ENCODE data around the gene APRT. TPM values are rescaled to one million over a fixed set of nuclear protein-coding genes. Genes with fewer than 3 reads are reported as not detected.

Gene APRT
- total and polyA plus RNA-seq, 8 donors, result 38.8 to 88.2 (median 68.4) TPM

DNA sequence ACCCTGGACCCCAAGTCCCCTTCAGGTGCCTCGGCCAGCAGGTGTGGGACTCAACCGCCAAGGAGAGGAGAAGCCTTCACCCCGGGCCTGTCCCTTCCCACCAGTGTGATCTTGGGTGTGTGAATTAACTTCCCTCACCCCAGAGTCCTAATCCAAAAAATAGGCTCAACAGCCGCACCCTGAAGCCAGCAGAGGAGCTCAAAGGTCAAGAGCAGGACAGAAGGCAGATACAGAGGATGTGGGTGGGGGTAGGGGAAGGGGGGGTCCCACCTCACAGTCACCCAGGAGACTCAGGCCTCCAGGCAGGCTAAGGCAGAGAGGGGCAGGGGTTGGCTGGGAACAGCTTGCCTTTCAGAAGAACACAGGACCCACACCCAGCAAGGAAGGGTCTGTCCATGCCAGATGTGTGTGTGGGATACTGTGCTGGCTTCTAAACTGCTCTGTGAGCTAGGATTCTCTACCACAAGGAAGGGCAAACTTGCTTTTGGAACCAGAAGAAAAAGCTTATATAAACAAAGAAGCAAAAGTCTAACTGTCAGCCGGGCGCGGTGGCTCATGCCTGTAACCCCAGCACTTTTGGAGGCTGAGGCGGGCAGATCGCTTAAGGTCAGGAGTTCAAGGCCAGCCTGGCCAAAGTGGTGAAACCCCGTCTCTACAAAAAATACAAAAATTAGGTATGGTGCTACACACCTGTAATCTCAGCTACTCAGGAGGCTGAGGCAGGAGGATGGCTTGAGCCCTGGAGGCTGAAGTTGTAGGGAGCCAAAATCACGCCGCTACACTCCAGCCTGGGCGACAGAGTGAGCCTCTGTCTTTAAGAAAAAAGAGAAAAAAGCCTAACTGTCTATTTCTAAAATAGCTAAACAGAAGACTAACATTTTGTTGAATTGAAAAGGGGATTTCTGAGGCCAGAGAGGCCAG lies 31.3 kb downstream of the APRT start:
- no peak overlapping the region for H3K27ac ChIP-seq
- no peaks in the 10 kb centered on the region for H3K9me3 ChIP-seq
- no peaks in the 10 kb centered on the region for H3K36me3 ChIP-seq
- no peaks in the 10 kb centered on the region for H3K27me3 ChIP-seq
- 74 to 76% methylated on average over 13 of the region's 13 CpGs for WGBS, 2 donors
- FAIRE-seq, result no peak
- TF ChIP-seq, protein P1, sequence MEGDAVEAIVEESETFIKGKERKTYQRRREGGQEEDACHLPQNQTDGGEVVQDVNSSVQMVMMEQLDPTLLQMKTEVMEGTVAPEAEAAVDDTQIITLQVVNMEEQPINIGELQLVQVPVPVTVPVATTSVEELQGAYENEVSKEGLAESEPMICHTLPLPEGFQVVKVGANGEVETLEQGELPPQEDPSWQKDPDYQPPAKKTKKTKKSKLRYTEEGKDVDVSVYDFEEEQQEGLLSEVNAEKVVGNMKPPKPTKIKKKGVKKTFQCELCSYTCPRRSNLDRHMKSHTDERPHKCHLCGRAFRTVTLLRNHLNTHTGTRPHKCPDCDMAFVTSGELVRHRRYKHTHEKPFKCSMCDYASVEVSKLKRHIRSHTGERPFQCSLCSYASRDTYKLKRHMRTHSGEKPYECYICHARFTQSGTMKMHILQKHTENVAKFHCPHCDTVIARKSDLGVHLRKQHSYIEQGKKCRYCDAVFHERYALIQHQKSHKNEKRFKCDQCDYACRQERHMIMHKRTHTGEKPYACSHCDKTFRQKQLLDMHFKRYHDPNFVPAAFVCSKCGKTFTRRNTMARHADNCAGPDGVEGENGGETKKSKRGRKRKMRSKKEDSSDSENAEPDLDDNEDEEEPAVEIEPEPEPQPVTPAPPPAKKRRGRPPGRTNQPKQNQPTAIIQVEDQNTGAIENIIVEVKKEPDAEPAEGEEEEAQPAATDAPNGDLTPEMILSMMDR (IDR thresholded peaks at IDR 0.05), result no peak
- intact Hi-C loops (cut with DNase I), result loop anchor here in 1 of 3 donors (5.0 kb wide), 1 partner anchor 38 kb away; no protein-coding TSS in a partner anchor
- no peak for ATAC-seq
- H3K4me1 ChIP-seq, result peaks cover 0 to 3% (median 0%) of the 10 kb centered on the region in 3 donors
- H3K4me3 ChIP-seq, result no peak overlapping the region
- DNase-seq, result peak in 1 of 6 donors; percentile 8

DNA sequence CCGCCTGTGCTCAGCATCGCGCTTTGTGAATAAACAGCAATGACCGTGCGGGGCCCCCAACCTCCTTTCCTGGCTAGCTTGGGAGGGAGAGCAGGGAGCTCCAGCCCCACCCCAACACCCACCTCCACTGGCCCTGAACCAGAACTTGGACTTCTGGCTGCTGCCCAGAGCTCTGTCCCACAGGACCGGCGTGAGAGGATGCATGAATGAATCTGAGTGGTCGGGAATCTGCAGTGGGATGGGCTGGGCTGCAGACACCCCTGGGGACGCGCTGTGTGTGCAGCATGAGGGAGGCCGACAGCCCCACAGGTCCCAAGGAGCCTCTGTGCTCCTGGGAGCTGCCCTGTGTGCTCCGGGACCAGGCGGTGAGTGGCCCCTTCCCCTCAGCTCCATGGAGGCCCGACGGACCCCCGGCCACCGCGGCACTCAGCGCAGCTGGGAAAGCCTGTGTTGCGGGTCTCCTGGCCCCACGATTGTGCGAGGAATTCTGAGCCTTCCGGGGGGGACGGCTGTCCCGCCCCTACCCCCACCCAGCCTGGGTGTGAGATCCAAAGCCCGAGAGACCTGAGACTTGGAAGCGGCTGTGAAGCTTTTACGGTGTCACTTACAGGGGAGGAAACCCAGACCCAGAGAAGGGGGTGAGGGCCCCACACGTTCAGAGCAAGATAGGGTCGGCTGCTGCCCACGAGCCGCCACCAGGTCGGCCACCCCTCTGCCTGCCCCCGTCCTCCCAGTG lies 32.2 kb downstream of the APRT start:
- no peaks in the 10 kb centered on the region for H3K27me3 ChIP-seq
- TF ChIP-seq, protein P1 (IDR thresholded peaks at IDR 0.05), result no peak
- 63 to 74% methylated on average over 31 to 34 of the region's 34 CpGs for WGBS, 2 donors
- ATAC-seq, result no peak
- H3K4me3 ChIP-seq, result no peak overlapping the region
- intact Hi-C loops (cut with DNase I), result loop anchor here in 1 of 3 donors (5.0 kb wide), 1 partner anchor 37 kb away; no protein-coding TSS in a partner anchor
- no peaks in the 10 kb centered on the region for H3K36me3 ChIP-seq
- H3K27ac ChIP-seq, result no peak overlapping the region
- H3K9me3 ChIP-seq, result no peaks in the 10 kb centered on the region
- no peak for FAIRE-seq
- peaks cover 0 to 3% (median 0%) of the 10 kb centered on the region in 3 donors for H3K4me1 ChIP-seq
- peak in 2 of 6 donors; percentile 39 to 44 for DNase-seq

DNA sequence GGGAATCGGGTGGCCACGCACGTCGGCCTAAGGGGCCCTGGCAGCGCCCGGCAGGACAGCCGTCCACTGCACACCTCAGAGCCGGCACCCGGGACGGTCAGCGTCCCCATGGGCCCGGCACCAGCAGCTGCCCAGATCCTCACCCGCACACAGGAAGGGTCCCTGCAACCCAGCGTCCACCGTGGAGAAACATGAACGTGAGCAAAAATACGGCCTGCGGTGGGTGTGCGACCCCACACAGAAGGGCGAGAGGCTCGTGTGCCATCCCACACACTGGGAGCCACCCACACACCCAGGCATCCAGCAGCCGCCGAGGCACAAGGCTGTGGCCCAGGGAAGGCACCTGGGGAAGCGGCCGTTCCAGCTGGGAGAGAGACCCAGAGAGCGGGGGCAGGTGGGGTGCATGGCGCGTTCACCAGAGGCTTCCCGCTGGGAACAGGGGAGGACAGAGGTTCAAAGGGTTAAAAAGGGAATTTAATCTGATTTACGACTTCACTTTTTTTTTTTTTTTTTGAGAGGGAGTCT lies 33.1 kb downstream of the APRT start:
- Histone ChIP-seq H3K4me1 (peaks cover 0 to 3% (median 0%) of the 10 kb centered on the region in 3 donors), H3K9me3 (no peaks in the 10 kb centered on the region), H3K27me3 (no peaks in the 10 kb centered on the region), H3K4me3 (no peak overlapping the region), H3K36me3 (no peaks in the 10 kb centered on the region), H3K27ac (no peak overlapping the region)
- no peak for FAIRE-seq
- 76 to 81% methylated on average over 30 of the region's 30 CpGs for WGBS, 2 donors
- no peak for ATAC-seq
- peak in 2 of 6 donors; percentile 20 to 58 for DNase-seq
- TF ChIP-seq, protein P1 (IDR thresholded peaks at IDR 0.05), result no peak
- intact Hi-C loops (cut with DNase I), result no loop called here

DNA sequence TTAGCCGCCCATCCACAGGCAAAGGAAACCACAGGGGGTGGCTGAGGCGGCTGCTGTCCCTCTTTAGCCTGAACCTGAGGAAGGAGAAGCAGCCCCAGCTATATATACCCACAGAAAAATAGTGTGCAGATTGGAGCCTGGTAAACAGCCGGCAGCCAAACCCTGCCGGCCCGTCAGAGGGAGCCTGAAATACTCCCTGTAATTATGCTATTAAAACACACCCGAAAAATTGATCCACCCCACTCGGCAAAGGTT lies 33.5 kb downstream of the APRT start:
- Histone ChIP-seq H3K9me3 (no peaks in the 10 kb centered on the region), H3K36me3 (no peaks in the 10 kb centered on the region), H3K27ac (no peak overlapping the region), H3K4me1 (peaks cover 0 to 3% (median 0%) of the 10 kb centered on the region in 3 donors), H3K4me3 (no peak overlapping the region), H3K27me3 (no peaks in the 10 kb centered on the region)
- 71 to 88% methylated on average over 7 of the region's 7 CpGs for WGBS, 2 donors
- intact Hi-C loops (cut with DNase I), result no loop called here
- DNase-seq (no peak), ATAC-seq (no peak), FAIRE-seq (no peak)
- TF ChIP-seq, protein P1 (IDR thresholded peaks at IDR 0.05), result no peak
